C1 segment of cervical spinal cord (tissue), 14 donors: ENCODE data around the gene AGO4.
A peak's percentile ranks its signal among the peaks of the same experiment; 100 is the strongest.
"Not testable (repeated sequence)": the region's sequence is repeated elsewhere in the genome, so short reads cannot be mapped to it uniquely, and the experiment has no call there.

Source experiments
- DNase-seq, 14 donors: peaks; one replicate each; lab custom pipeline; 2025; lab: John Stamatoyannopoulos, UW

Gene AGO4

GRCh38 chr1:35807614-35808449 lies at the start of gene AGO4:
Gene AGO4, plus strand, starts transcription at chr1:35808016. Its CDS starts 401 bp downstream, at chr1:35808417.
- DNase-seq = peak in 13 of 14 donors; percentile 24 to 72 (median 54)

- DNase-seq = no peak
Measured at GRCh38 chr1:35762141-35762540, 45.7 kb upstream of the AGO4 start.

GRCh38 chr1:35763201-35763600 lies 44.6 kb upstream of the AGO4 start:
- DNase-seq = no peak

- no peak for DNase-seq
Measured at GRCh38 chr1:35764283-35764682, 43.5 kb upstream of the AGO4 start.

GRCh38 chr1:35768350-35769187 lies 39.2 kb upstream of the AGO4 start:
- DNase-seq = no peak

GRCh38 chr1:35769188-35769758 lies 38.5 kb upstream of the AGO4 start:
- peak in 12 of 14 donors; percentile 2 to 71 (median 40) for DNase-seq

- no peak for DNase-seq
Measured at GRCh38 chr1:35773711-35774110, 34.1 kb upstream of the AGO4 start.

- DNase-seq = not testable (repeated sequence)
Measured at GRCh38 chr1:35776172-35776571, 31.6 kb upstream of the AGO4 start.

- no peak for DNase-seq
Measured at GRCh38 chr1:35777109-35777508, 30.7 kb upstream of the AGO4 start.

GRCh38 chr1:35783055-35783583 lies 24.7 kb upstream of the AGO4 start:
- DNase-seq = no peak

- DNase-seq = not testable (repeated sequence)
Measured at GRCh38 chr1:35784364-35784763, 23.5 kb upstream of the AGO4 start.

- no peak for DNase-seq
Measured at GRCh38 chr1:35788139-35788538, 19.7 kb upstream of the AGO4 start.

GRCh38 chr1:35790670-35791069 lies 17.1 kb upstream of the AGO4 start:
- no peak for DNase-seq

GRCh38 chr1:35795295-35795694 lies 12.5 kb upstream of the AGO4 start:
- DNase-seq = no peak

GRCh38 chr1:35797380-35797779 lies 10.4 kb upstream of the AGO4 start:
- DNase-seq = no peak

- not testable (repeated sequence) for DNase-seq
Measured at GRCh38 chr1:35798019-35798418, 9.8 kb upstream of the AGO4 start.

- DNase-seq = not testable (repeated sequence)
Measured at GRCh38 chr1:35800167-35800887, 7.5 kb upstream of the AGO4 start.

- peak in 11 of 14 donors; percentile 7 to 64 (median 16) for DNase-seq
Measured at GRCh38 chr1:35808450-35809113, 766 bp downstream of the AGO4 start.

- DNase-seq = peak in 1 of 14 donors; percentile 41
Measured at GRCh38 chr1:35809114-35810095, 1.6 kb downstream of the AGO4 start.
